MG63 (cell line): ENCODE measurements around the gene LENG9. TPM values are rescaled to one million over a fixed set of nuclear protein-coding genes. Genes with fewer than 3 reads are reported as not detected.
"Not testable (repeated sequence)": the region's sequence is repeated elsewhere in the genome, so short reads cannot be mapped to it uniquely, and the experiment has no call there.

Experiments
- DNase-seq: peaks from one replicate; pipeline ENCODE4 v3.0.0-alpha.2; 2020
- H3K27me3 ChIP-seq: fragments of 250-450 bp; sonication (Bioruptor Pico); 2 replicates; pipeline ENCODE4 v1.5.1; 2020; ENCODE audit warnings: mild to moderate bottlenecking, moderate library complexity
- H3K36me3 ChIP-seq: fragments of 250-450 bp; sonication (Bioruptor Pico); 2 replicates; pipeline ENCODE4 v1.5.1; 2020; ENCODE audit warnings: mild to moderate bottlenecking, moderate library complexity
- H3K4me3 ChIP-seq: fragments of 250-450 bp; sonication (Bioruptor Pico); 2 replicates; pipeline ENCODE4 v1.5.1; 2020; ENCODE audit warnings: mild to moderate bottlenecking, moderate library complexity
- H3K9me3 ChIP-seq: fragments of 250-450 bp; sonication (Bioruptor Pico); 2 replicates; pipeline ENCODE4 v1.5.1; 2020; ENCODE audit warnings: mild to moderate bottlenecking, moderate library complexity
- total RNA-seq: library from RNA; depleted of rRNA; stranded (reverse); fragments of >200 nt; shearing (Covaris generic); gene quantifications from 2 replicates; pipeline ENCODE4 v1.2.3, GENCODE V29; 2014; ENCODE audit warnings: low replicate concordance; rRNA removed

LENG9 gene
- 8.6 and 12.4 TPM in 2 replicates for total RNA-seq

GRCh38 chr19:54463531-54464043, at the start of gene LENG9:
TSS of gene LENG9 (minus strand) at chr19:54463778. CDS start at chr19:54463526, 252 bp downstream.
- H3K27me3 ChIP-seq, result no peaks in the 10 kb centered on the region
- H3K4me3 ChIP-seq, result peak within 1 kb of the TSS; percentile 61

DNA sequence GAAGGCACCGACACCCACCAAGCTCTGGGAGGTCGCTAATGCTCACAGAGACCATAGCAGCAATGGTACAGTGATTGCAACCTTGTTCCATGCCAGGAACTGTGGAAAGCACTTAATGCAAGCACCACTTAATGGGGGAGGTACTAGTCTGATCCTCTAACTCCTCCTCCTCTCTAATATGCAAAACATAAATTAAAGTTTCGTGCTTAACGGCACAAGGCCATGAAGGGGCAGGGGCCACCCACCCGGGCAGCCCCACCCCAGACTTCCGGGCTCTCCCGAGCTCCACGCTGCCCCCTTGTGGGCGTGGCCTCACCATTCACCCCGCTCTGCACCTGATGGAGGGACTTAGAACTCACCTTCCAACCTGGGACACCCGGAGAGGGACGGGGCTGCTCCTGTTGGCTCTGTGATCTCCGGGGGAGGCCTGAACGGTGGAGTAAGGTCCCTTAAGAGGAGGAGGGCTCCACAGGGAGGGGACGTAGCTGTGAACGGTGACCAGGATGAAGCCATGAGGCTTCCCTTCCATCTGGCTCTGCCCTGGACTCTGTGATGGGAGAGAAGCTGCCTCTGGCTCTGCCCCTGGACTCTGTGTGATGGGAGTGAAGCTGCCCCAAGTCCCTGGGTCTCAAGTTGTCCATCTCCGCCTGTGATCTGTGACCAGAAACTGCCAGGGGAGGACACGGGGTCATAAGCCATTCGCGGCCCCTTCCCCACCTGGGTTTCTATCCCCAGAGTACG, 45.8 kb upstream of the LENG9 start:
- not testable (repeated sequence) for DNase-seq, H3K9me3 ChIP-seq, H3K4me3 ChIP-seq, H3K36me3 ChIP-seq, H3K27me3 ChIP-seq

More at GRCh38 chr19:54463531-54464043, at the start of gene LENG9:
- Histone ChIP-seq H3K36me3 (peaks cover 36% of the 10 kb centered on the region), H3K9me3 (no peaks in the 10 kb centered on the region)
- peak; percentile 98 for DNase-seq

DNA sequence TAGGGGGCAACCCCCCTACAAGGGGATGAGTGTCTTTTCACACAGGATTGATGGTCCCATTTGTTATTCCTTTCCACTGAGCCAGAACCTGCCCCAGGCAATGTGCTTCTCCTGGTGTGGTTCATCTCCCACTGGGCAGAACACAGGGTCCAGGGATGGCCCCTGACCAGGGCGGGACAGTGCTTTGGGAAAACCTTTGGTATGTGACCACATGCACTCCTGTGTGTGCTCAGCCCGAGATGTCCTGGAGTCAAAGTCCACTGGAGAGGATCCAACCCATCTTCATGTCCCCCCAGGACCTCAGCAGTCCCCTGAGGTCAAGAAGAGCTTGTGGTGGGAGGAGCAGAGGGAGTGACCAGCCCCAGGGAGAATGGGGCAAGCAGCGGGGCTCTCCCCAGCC, 44.9 kb upstream of the LENG9 start:
- H3K4me3 ChIP-seq, result not testable (repeated sequence)

DNA sequence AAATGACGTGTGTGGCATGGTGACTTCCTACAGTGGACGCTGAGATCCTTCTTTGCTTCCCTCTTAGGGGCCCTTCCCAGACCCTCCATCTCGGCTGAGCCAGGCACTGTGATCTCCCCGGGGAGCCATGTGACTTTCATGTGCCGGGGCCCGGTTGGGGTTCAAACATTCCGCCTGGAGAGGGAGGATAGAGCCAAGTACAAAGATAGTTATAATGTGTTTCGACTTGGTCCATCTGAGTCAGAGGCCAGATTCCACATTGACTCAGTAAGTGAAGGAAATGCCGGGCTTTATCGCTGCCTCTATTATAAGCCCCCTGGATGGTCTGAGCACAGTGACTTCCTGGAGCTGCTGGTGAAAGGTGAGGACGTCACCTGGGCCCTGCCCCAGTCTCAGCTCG, 44.2 kb upstream of the LENG9 start:
- no peaks in the 10 kb centered on the region for H3K9me3 ChIP-seq
- DNase-seq, result no peak
- no peaks in the 10 kb centered on the region for H3K36me3 ChIP-seq
- peaks cover 17% of the 10 kb centered on the region for H3K27me3 ChIP-seq
- H3K4me3 ChIP-seq, result no peak overlapping the region

More for the DNA sequence above, 44.9 kb upstream of the LENG9 start:
- H3K27me3 ChIP-seq, result peaks cover 10% of the 10 kb centered on the region
- H3K36me3 ChIP-seq, DNase-seq, H3K9me3 ChIP-seq: not testable (repeated sequence)

DNA sequence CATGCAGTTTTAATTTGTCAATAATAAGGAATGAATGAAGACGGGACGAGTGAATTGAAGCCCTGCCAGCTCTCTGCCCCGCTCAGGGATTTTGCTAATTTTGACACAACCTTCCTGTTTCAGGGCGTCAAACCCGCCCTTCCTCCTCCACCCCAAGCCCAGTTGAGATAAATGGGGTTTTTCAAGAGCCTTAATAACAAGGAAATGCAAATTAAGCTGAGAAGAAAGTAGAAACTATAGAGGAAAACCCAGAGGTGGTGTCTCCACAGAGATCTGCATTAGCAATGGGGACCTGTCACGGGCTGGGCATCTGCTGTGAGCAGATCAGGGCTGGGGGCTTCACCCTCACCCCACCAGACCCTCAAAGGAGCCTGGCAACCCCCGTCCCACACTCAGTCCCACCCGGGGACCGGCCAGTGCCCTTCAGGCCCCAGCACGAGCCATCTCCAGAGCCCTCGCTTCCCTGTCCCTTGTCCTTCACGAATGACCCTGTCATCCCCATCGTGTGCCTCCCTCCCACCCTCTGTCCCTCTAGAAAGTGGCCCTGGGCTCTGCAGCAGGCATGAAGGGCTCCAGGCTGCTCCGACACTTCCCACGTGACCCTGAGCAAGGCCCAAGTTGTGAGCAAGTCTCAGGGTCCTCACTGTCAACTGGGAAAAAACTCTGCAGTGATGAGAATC, 43.6 kb upstream of the LENG9 start:
- not testable (repeated sequence) for H3K36me3 ChIP-seq, H3K4me3 ChIP-seq, H3K9me3 ChIP-seq, DNase-seq
- H3K27me3 ChIP-seq, result peaks cover 23% of the 10 kb centered on the region

DNA sequence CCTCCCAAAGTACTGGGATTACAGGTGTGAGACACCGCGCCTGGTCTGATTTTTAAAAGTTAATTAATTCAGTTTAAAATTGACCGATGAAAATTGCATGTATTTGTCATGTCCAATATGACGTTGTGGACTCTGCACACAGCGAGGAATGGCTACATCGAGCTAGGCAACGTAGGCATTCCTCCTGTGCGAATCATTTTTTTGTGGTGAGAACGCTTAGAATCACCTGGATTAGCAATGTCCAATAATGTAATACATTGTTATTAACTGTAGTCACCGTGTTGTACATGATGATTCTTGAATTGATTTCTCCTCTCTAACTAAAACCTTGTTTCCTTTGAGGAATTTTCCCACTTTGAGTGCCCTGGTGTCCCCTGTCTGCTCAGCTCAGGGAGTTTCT, 42.5 kb upstream of the LENG9 start:
- DNase-seq, result no peak
- Histone ChIP-seq H3K4me3 (no peak overlapping the region), H3K36me3 (no peaks in the 10 kb centered on the region), H3K9me3 (no peaks in the 10 kb centered on the region), H3K27me3 (peaks cover 25% of the 10 kb centered on the region)

DNA sequence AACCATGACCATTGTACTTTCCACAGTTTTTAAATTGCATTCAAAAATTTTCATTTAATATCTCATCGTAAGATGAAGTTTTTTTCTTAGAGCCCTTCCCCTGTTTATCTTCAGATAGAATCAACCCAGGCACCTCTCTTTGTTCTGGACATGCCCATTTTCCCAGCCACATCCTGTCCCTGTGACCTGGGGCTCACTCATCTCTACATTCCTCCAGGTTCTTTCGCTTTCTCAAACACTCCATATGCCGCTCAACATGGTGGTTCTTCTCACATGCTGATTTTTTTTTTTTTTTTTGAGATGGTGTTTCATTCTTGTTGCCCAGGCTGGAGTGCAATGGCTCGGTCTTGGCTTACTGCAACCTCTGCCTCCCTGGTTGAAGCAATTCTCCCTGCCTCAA, 42.0 kb upstream of the LENG9 start:
- H3K9me3 ChIP-seq, H3K4me3 ChIP-seq, DNase-seq, H3K36me3 ChIP-seq: not testable (repeated sequence)
- H3K27me3 ChIP-seq, result peaks cover 27% of the 10 kb centered on the region

- Histone ChIP-seq H3K36me3 (no peaks in the 10 kb centered on the region), H3K4me3 (no peak within 1 kb of the TSS), H3K27me3 (peaks cover 42% of the 10 kb centered on the region), H3K9me3 (no peaks in the 10 kb centered on the region)
- DNase-seq, result no peak
Measured at GRCh38 chr19:54502518-54503048, 39.0 kb upstream of the LENG9 start, which contains the start of gene LAIR2. TSS of gene LAIR2 (plus strand) at chr19:54502831. CDS start at chr19:54502919, 88 bp downstream.

GRCh38 chr19:54498451-54498772, 34.8 kb upstream of the LENG9 start:
- H3K4me3 ChIP-seq, H3K36me3 ChIP-seq: not testable (repeated sequence)
- peaks cover 55% of the 10 kb centered on the region for H3K27me3 ChIP-seq

DNA sequence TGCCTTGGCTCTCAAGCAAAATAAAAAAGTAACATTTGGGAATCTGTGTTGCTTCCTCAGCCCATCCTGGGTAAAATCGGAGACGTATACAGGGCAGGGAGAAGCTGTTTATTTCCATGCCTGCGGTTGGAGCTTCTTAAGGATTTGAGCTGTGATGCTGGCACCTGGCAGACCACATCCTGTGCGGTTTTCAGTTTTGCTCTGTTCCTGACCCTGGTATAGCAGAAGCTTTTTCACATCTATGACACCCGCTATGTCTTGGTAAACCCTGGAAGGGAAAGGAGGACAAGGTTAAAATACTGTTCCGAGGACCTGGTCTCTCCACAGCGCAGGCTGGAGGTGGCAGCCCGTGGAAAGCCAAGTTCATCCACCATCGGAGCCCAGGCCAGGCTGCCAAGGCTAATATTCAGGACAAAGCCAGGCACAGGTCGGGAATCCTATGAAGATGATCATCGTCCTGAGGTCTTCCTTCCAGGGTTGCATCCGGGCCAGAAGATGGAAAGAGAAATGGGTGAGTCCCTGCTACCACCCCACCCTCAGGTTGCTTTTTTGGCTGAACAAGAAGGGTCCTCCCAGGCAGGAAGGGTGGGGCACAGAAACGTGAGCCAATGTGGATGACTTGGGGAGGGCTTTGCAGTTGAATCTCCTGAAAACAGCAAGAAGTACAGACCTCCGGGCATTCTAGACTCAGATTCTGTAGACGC, 34.3 kb upstream of the LENG9 start:
- not testable (repeated sequence) for H3K9me3 ChIP-seq, H3K36me3 ChIP-seq, DNase-seq

More at GRCh38 chr19:54498451-54498772, 34.8 kb upstream of the LENG9 start:
- not testable (repeated sequence) for DNase-seq, H3K9me3 ChIP-seq

GRCh38 chr19:54495284-54495683, 31.7 kb upstream of the LENG9 start:
- not testable (repeated sequence) for H3K4me3 ChIP-seq, DNase-seq

More for the DNA sequence above, 34.3 kb upstream of the LENG9 start:
- not testable (repeated sequence) for H3K4me3 ChIP-seq
- peaks cover 50% of the 10 kb centered on the region for H3K27me3 ChIP-seq

DNA sequence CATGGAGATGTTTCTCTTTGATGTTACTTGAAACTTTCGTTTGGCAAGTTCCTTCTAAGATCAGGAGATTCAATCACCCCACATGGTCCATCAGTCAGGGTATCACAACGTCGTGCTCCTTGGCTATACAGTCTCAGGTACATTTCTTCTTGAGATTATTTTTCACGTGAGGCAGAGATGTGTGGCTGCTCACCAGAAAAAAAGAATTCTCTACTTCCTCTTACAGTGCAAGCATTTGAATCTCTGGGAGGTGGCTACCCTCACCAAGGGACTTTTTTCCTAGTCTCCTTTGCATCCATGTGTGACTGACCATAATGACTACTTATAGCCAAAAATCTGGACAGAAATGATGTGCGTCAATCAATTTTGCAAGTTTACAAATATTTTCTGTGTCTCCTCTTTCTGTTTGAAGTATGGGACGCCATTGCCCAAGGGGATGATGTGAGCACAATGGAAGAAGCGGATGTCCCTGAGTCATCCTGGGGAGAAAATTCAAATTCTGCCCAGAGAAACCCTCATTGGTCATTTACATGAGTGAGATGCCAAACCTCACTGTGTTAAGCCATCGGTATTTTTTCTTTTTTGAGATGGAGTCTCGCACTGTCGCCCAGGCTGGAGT, 30.5 kb upstream of the LENG9 start:
- no peak overlapping the region for H3K4me3 ChIP-seq
- peaks cover 46% of the 10 kb centered on the region for H3K27me3 ChIP-seq
- H3K36me3 ChIP-seq, result no peaks in the 10 kb centered on the region
- H3K9me3 ChIP-seq, result no peaks in the 10 kb centered on the region
- DNase-seq, result no peak

More at GRCh38 chr19:54495284-54495683, 31.7 kb upstream of the LENG9 start:
- H3K36me3 ChIP-seq, H3K9me3 ChIP-seq: not testable (repeated sequence)
- peaks cover 47% of the 10 kb centered on the region for H3K27me3 ChIP-seq

- H3K27me3 ChIP-seq, result peaks cover 40% of the 10 kb centered on the region
- not testable (repeated sequence) for H3K9me3 ChIP-seq, H3K4me3 ChIP-seq, DNase-seq, H3K36me3 ChIP-seq
Measured at GRCh38 chr19:54493056-54493455, 29.5 kb upstream of the LENG9 start.

GRCh38 chr19:54492568-54492967, 29.0 kb upstream of the LENG9 start:
- peaks cover 40% of the 10 kb centered on the region for H3K27me3 ChIP-seq
- no peaks in the 10 kb centered on the region for H3K9me3 ChIP-seq
- H3K36me3 ChIP-seq, result no peaks in the 10 kb centered on the region
- DNase-seq, result no peak
- H3K4me3 ChIP-seq, result no peak overlapping the region

DNA sequence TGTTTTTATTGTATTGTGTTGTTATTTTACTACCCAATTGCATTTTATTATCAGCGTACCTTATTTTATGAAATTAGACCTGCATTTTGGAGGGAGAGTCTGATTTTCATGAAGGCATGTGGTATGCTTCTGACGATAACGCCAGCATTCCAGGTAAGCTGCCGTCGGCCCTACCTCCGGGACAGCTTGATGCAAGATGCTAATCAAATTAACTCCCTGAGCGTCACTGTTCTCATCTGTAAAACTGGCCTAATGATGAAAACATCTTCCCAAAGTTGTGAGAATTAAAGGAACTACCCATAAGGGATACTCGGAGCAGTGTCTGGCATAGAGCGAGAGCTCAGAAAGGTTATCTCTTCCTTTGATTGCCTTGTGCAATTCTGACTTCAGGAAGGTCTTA, 26.2 kb upstream of the LENG9 start:
- DNase-seq, result no peak
- no peaks in the 10 kb centered on the region for H3K36me3 ChIP-seq
- H3K9me3 ChIP-seq, result no peaks in the 10 kb centered on the region
- peaks cover 28% of the 10 kb centered on the region for H3K27me3 ChIP-seq
- no peak overlapping the region for H3K4me3 ChIP-seq

GRCh38 chr19:54489341-54489740, 25.8 kb upstream of the LENG9 start:
- no peak for DNase-seq
- H3K27me3 ChIP-seq, result peaks cover 28% of the 10 kb centered on the region
- no peaks in the 10 kb centered on the region for H3K36me3 ChIP-seq
- no peaks in the 10 kb centered on the region for H3K9me3 ChIP-seq
- no peak overlapping the region for H3K4me3 ChIP-seq
